Measurements from ENCODE around the gene PSD2.

PSD2 gene

DNA sequence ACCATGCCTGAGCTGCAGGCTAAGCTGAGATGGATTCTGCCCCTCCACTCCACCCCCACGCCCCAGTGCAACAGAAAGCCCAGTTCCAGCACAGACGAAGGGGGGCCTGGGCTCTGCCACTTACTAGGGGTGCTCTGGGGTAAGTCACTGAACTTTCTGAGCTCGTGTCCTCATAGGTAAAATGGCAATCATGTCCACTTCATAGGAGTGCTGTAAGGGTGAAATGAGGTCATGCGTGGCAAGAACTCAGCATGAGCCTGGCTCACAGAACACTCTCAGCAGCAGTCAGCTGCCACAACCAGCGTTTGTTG lies 8.4 kb upstream of the PSD2 start:
- DNase-seq (ENCODE audit: low read depth in 1 of 2, low spot score in 1 of 2) = no peak
- H3K4me3 ChIP-seq (replicated peaks; ENCODE audit: insufficient read depth, low read length) = no peak overlapping the region
- no peak overlapping the region for H3K27ac ChIP-seq (replicated peaks)
- H3K27me3 ChIP-seq (ENCODE audit: insufficient read depth, poor library complexity, severe bottlenecking) = no peaks in the 10 kb centered on the region
- TF ChIP-seq SPI1 (IDR thresholded peaks at IDR 0.05; ENCODE audit: borderline replicate concordance, low read depth) (no peak), POLR2AphosphoS5 (IDR thresholded peaks at IDR 0.05; ENCODE audit: low read depth) (no peak), GABPA (IDR thresholded peaks at IDR 0.05; ENCODE audit: low read depth) (no peak)
- TF ChIP-seq, protein P1, sequence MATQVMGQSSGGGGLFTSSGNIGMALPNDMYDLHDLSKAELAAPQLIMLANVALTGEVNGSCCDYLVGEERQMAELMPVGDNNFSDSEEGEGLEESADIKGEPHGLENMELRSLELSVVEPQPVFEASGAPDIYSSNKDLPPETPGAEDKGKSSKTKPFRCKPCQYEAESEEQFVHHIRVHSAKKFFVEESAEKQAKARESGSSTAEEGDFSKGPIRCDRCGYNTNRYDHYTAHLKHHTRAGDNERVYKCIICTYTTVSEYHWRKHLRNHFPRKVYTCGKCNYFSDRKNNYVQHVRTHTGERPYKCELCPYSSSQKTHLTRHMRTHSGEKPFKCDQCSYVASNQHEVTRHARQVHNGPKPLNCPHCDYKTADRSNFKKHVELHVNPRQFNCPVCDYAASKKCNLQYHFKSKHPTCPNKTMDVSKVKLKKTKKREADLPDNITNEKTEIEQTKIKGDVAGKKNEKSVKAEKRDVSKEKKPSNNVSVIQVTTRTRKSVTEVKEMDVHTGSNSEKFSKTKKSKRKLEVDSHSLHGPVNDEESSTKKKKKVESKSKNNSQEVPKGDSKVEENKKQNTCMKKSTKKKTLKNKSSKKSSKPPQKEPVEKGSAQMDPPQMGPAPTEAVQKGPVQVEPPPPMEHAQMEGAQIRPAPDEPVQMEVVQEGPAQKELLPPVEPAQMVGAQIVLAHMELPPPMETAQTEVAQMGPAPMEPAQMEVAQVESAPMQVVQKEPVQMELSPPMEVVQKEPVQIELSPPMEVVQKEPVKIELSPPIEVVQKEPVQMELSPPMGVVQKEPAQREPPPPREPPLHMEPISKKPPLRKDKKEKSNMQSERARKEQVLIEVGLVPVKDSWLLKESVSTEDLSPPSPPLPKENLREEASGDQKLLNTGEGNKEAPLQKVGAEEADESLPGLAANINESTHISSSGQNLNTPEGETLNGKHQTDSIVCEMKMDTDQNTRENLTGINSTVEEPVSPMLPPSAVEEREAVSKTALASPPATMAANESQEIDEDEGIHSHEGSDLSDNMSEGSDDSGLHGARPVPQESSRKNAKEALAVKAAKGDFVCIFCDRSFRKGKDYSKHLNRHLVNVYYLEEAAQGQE (IDR thresholded peaks at IDR 0.05; ENCODE audit: insufficient replicate concordance, low read depth) = no peak
- TF ChIP-seq, protein P2, sequence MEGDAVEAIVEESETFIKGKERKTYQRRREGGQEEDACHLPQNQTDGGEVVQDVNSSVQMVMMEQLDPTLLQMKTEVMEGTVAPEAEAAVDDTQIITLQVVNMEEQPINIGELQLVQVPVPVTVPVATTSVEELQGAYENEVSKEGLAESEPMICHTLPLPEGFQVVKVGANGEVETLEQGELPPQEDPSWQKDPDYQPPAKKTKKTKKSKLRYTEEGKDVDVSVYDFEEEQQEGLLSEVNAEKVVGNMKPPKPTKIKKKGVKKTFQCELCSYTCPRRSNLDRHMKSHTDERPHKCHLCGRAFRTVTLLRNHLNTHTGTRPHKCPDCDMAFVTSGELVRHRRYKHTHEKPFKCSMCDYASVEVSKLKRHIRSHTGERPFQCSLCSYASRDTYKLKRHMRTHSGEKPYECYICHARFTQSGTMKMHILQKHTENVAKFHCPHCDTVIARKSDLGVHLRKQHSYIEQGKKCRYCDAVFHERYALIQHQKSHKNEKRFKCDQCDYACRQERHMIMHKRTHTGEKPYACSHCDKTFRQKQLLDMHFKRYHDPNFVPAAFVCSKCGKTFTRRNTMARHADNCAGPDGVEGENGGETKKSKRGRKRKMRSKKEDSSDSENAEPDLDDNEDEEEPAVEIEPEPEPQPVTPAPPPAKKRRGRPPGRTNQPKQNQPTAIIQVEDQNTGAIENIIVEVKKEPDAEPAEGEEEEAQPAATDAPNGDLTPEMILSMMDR (IDR thresholded peaks at IDR 0.05; ENCODE audit: insufficient read depth, low read length) = no peak

DNA sequence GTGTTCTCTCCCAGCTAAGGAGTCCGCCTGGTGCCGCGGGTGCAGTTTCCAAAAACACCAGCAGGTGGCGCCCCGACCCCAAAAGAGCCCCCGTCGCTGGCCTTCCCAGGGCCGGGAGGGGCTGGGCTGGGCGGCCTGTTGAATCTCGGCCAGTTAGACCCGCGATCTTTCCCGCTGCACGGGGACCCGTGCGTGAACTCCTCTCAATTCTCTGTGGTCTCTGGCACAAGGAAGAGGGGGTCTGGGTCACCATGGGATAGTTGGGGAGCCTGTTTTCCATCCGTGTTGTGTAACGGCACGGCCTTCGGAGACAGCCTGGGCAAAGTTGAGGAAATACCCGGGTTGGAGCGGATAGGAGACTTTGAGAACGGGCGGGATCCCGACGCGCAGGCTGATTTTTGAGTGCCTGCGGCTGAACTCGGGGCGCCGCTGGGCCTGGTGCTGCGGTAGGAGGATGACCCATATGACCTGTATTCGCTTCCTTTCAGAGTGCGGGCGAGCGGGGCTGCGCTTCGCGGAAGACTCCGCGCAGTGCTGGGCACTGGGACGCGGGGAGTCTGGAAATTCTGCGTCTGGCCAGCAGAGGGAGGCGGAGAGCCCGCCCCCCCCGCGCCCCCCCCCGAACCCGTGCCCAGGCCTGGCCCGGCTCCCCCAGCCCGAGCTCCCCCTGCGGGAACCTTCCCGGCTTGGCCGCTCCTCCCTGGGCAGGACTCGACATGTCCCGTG lies 7.9 kb upstream of the PSD2 start:
- TF ChIP-seq, protein P2 (IDR thresholded peaks at IDR 0.05; ENCODE audit: insufficient read depth, low read length) = peak; percentile 46
- TF ChIP-seq GABPA (IDR thresholded peaks at IDR 0.05; ENCODE audit: low read depth) = no peak
- peak overlapping the region; percentile 33 for H3K4me3 ChIP-seq (replicated peaks; ENCODE audit: insufficient read depth, low read length)
- peak in 1 of 2 experiments; percentile 48 for DNase-seq (ENCODE audit: low read depth in 1 of 2, low spot score in 1 of 2)
- no peaks in the 10 kb centered on the region for H3K27me3 ChIP-seq (ENCODE audit: insufficient read depth, poor library complexity, severe bottlenecking)
- H3K27ac ChIP-seq (replicated peaks) = no peak overlapping the region

DNA sequence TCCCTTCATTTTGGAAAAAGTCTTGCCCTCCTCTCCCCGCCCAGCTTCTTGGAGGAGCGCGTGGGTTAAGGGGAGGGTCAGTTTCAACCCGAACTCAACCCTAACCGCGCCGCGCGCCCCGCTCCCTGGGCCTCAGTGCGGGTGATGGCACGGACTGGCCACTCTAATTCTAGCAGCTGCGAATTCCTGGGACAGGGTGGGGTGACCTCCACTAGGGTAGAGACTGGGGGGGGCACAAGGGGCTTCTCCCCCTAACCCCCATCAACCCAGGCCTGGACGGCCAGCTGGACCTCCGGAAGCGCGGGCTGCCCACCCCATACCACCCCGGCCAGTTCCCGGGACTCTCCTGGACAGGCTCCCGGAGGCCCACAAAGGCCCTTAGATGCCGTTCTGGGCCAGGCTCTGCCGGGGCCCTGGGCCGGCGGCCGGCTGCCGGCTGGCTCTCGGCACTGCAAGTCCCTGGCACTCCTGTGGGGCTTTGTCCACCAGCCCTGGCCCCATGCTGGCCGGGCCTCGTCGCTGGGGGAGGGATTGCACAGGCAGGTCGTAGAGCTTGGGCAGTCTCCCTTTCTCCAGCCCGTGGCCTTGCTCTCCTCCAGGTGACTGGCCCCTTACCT lies 7.2 kb upstream of the PSD2 start:
- no peaks in the 10 kb centered on the region for H3K27me3 ChIP-seq (ENCODE audit: insufficient read depth, poor library complexity, severe bottlenecking)
- H3K4me3 ChIP-seq (replicated peaks; ENCODE audit: insufficient read depth, low read length) = no peak overlapping the region
- DNase-seq (ENCODE audit: low read depth in 1 of 2, low spot score in 1 of 2) = no peak
- TF ChIP-seq SPI1 (IDR thresholded peaks at IDR 0.05; ENCODE audit: borderline replicate concordance, low read depth) (no peak), POLR2AphosphoS5 (IDR thresholded peaks at IDR 0.05; ENCODE audit: low read depth) (no peak), GABPA (IDR thresholded peaks at IDR 0.05; ENCODE audit: low read depth) (no peak)
- TF ChIP-seq, protein P1 (IDR thresholded peaks at IDR 0.05; ENCODE audit: insufficient replicate concordance, low read depth) = no peak
- TF ChIP-seq, protein P2 (IDR thresholded peaks at IDR 0.05; ENCODE audit: insufficient read depth, low read length) = no peak
- H3K27ac ChIP-seq (replicated peaks) = no peak overlapping the region

Measured in HL-60 (cell line).